ENCODE data around the gene VPS37C. TPM values are rescaled to one million over a fixed set of nuclear protein-coding genes. Genes with fewer than 3 reads are reported as not detected.

VPS37C gene
- total RNA-seq, 1 experiment from 2014 or later: 32.7 TPM

DNA sequence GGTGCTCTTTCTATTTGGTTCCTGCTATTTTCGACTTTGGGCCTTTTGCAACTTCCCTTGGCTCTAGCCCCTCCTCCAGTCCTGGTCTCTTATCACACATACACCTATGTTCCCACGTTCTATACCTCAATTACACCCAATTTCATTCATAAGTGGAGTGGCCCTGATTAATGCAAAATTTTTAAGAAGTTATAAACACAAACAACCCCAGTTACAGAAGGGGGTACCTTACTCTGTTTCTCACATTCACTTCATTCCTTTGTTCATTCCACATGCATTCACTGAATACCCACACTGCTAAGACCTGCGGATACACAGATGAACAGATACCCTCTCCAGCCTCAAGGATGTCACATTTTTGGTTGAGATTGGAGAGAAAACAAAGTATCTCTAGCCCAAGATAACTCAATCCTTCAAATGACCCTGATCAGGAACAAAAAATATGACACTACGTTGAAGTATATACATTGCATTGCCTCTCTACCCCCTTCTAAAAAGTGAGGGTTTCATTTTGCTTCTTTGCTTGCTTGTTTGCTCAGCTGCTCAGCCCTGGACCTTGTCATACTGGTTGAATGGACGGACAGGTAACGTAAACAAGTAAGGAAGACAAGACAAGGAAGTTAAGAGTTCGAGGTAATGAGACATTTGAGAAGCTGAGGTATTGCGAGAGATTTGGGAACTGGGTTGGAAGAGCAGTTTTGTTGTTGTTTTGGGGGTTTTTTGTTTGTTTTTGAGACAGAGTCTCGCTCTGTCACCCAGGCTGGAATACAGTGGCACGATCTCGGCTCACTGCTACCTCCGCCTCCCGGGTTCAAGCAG lies 3.6 kb upstream of the VPS37C start:
- POLR2A ChIA-PET (ENCODE audit: low non-redundant PET): no interaction called here
- BruUV-seq (replicated peaks): no TSS peak
- no peak overlapping the region for H3K27ac ChIP-seq (ENCODE audit: low read depth, low read length, poor library complexity, severe bottlenecking)
- TF ChIP-seq EZH2 (IDR thresholded peaks at IDR 0.05; ENCODE audit: borderline replicate concordance, low read depth, low read length, poor library complexity, severe bottlenecking) (no peak), CTCF (conservative IDR thresholded peaks at IDR 0.05; ENCODE audit: low read depth, low read length) (no peak)
- intact Hi-C loops (cut with micrococcal nuclease; ENCODE audit: unreplicated experiment): no loop called here
- no peaks in the 10 kb centered on the region for H3K36me3 ChIP-seq (ENCODE audit: insufficient read depth, low read length, poor library complexity, severe bottlenecking)
- no peaks in the 10 kb centered on the region for H3K4me1 ChIP-seq (ENCODE audit: insufficient read depth, low read length, poor library complexity, severe bottlenecking)
- H3K27me3 ChIP-seq (replicated peaks; ENCODE audit: insufficient read depth, low read depth, low read length, poor library complexity): no peaks in the 10 kb centered on the region
- H3K9me3 ChIP-seq (ENCODE audit: low read depth, low read length, poor library complexity, severe bottlenecking): no peaks in the 10 kb centered on the region
- CTCF ChIA-PET: no interaction called here
- H3K4me3 ChIP-seq (ENCODE audit: low read depth, low read length, poor library complexity, severe bottlenecking): no peak overlapping the region
- no peak for DNase-seq (ENCODE audit: low spot score)

DNA sequence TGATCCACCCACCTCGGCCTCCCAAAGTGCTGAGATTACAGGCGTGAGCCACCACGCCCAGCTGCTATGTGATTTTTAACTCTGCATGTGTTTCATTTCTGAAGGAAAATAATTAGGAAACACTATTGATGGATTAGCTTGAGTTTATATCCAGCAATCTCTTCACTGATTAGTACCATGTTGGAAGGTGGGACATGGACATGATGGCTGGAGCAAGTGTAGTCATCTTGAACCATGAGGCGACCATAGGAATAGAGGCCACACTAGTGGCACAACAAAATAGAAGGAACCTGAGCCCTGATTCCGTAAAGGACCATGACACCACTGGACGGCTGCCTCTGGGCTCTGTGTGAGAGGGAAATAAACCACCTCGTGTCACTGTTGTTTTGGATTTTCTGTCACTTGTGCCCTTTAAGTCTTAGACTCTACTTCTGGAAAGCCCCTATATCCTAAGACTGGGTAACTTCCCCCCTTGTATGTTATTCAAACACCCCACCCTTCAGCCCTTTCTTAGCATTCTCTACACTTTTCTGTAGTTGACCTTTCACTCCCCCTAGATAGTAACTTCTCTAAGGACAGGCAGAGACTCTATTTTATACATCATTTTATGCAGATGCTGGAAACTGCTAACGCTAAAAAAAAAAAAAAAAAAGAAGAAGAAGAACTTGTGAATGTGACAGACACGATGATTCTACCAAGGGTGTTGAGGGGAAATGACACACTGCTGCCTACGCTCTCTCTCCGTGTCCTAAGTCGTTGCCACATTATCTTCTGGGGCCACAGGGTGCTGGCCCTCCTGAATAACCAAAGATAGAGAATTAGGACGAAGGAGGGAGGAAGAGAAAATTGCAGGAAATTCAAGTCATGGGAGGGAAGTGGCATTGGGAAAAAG lies 2.7 kb upstream of the VPS37C start:
- H3K27ac ChIP-seq (ENCODE audit: low read depth, low read length, poor library complexity, severe bottlenecking): no peak overlapping the region
- H3K4me3 ChIP-seq (ENCODE audit: low read depth, low read length, poor library complexity, severe bottlenecking): no peak overlapping the region
- ChIA-PET POLR2A (ENCODE audit: low non-redundant PET) (no interaction called here), CTCF (no interaction called here)
- no peaks in the 10 kb centered on the region for H3K27me3 ChIP-seq (replicated peaks; ENCODE audit: insufficient read depth, low read depth, low read length, poor library complexity)
- no peaks in the 10 kb centered on the region for H3K9me3 ChIP-seq (ENCODE audit: low read depth, low read length, poor library complexity, severe bottlenecking)
- no TSS peak for BruUV-seq (replicated peaks)
- no peaks in the 10 kb centered on the region for H3K4me1 ChIP-seq (ENCODE audit: insufficient read depth, low read length, poor library complexity, severe bottlenecking)
- TF ChIP-seq EZH2 (IDR thresholded peaks at IDR 0.05; ENCODE audit: borderline replicate concordance, low read depth, low read length, poor library complexity, severe bottlenecking) (no peak), CTCF (conservative IDR thresholded peaks at IDR 0.05; ENCODE audit: low read depth, low read length) (no peak)
- DNase-seq (ENCODE audit: low spot score): no peak
- H3K36me3 ChIP-seq (ENCODE audit: insufficient read depth, low read length, poor library complexity, severe bottlenecking): no peaks in the 10 kb centered on the region
- intact Hi-C loops (cut with micrococcal nuclease; ENCODE audit: unreplicated experiment): no loop called here

- no peak overlapping the region for H3K4me3 ChIP-seq (ENCODE audit: low read depth, low read length, poor library complexity, severe bottlenecking)
- DNase-seq (ENCODE audit: low spot score): no peak
- no peaks in the 10 kb centered on the region for H3K27me3 ChIP-seq (replicated peaks; ENCODE audit: insufficient read depth, low read depth, low read length, poor library complexity)
- no TSS peak for BruUV-seq (replicated peaks)
- TF ChIP-seq EZH2 (IDR thresholded peaks at IDR 0.05; ENCODE audit: borderline replicate concordance, low read depth, low read length, poor library complexity, severe bottlenecking) (no peak), CTCF (conservative IDR thresholded peaks at IDR 0.05; ENCODE audit: low read depth, low read length) (no peak)
- H3K27ac ChIP-seq (ENCODE audit: low read depth, low read length, poor library complexity, severe bottlenecking): no peak overlapping the region
- CTCF ChIA-PET: no interaction called here
- no peaks in the 10 kb centered on the region for H3K36me3 ChIP-seq (ENCODE audit: insufficient read depth, low read length, poor library complexity, severe bottlenecking)
- H3K4me1 ChIP-seq (ENCODE audit: insufficient read depth, low read length, poor library complexity, severe bottlenecking): no peaks in the 10 kb centered on the region
- POLR2A ChIA-PET (ENCODE audit: low non-redundant PET): no interaction called here
- intact Hi-C loops (cut with micrococcal nuclease; ENCODE audit: unreplicated experiment): no loop called here
- no peaks in the 10 kb centered on the region for H3K9me3 ChIP-seq (ENCODE audit: low read depth, low read length, poor library complexity, severe bottlenecking)
Observed at GRCh38 chr11:61163021-61163420, 1.8 kb upstream of the VPS37C start.

All from A673 (cell line).